ENCODE data around the gene IGF1. TPM values are rescaled to one million over a fixed set of nuclear protein-coding genes. Genes with fewer than 3 reads are reported as not detected.

IGF1 gene
- total RNA-seq, 4 donors from 2014 or later: 17.3 to 58.7 (median 43.1) TPM

- TF ChIP-seq POLR2AphosphoS5 (IDR thresholded peaks at IDR 0.05) (no peak), POLR2A (IDR thresholded peaks at IDR 0.05) (no peak), CTCF (IDR thresholded peaks at IDR 0.05) (no peak), EP300 (IDR thresholded peaks at IDR 0.05) (no peak)
- no peaks in the 10 kb centered on the region for H3K36me3 ChIP-seq
- H3K4me1 ChIP-seq: no peaks in the 10 kb centered on the region
- no peaks in the 10 kb centered on the region for H3K27me3 ChIP-seq
- H3K27ac ChIP-seq: no peak overlapping the region
- 86% methylated on average over 1 of the region's 1 CpG; no CpG with 5 or more reads in 1 of the 2 donors for WGBS, 2 donors (ENCODE audit: low coverage in 1 of 2)
- no peak for ATAC-seq
- H3K4me3 ChIP-seq: no peak overlapping the region
- H3K9me3 ChIP-seq: no peaks in the 10 kb centered on the region
Measured at GRCh38 chr12:102521662-102522277, 41.4 kb upstream of the IGF1 start.

- no peak overlapping the region for H3K4me3 ChIP-seq
- no peaks in the 10 kb centered on the region for H3K36me3 ChIP-seq
- no peak overlapping the region for H3K27ac ChIP-seq
- WGBS, 2 donors (ENCODE audit: low coverage in 1 of 2): 73 to 91% methylated on average over 3 to 4 of the region's 5 CpGs
- H3K9me3 ChIP-seq: no peaks in the 10 kb centered on the region
- H3K4me1 ChIP-seq: no peaks in the 10 kb centered on the region
- no peaks in the 10 kb centered on the region for H3K27me3 ChIP-seq
- ATAC-seq: no peak
- TF ChIP-seq CTCF (IDR thresholded peaks at IDR 0.05) (no peak), EP300 (IDR thresholded peaks at IDR 0.05) (no peak), POLR2AphosphoS5 (IDR thresholded peaks at IDR 0.05) (no peak), POLR2A (IDR thresholded peaks at IDR 0.05) (no peak)
Measured at GRCh38 chr12:102518871-102519270, 38.5 kb upstream of the IGF1 start.

- TF ChIP-seq CTCF (IDR thresholded peaks at IDR 0.05): no peak
- TF ChIP-seq POLR2AphosphoS5 (IDR thresholded peaks at IDR 0.05): no peak
- TF ChIP-seq EP300 (IDR thresholded peaks at IDR 0.05): no peak
- TF ChIP-seq POLR2A (IDR thresholded peaks at IDR 0.05): no peak
- ATAC-seq: no peak
- 67 to 73% methylated on average over 1 of the region's 1 CpG for WGBS, 2 donors (ENCODE audit: low coverage in 1 of 2)
- H3K9me3 ChIP-seq: no peaks in the 10 kb centered on the region
- no peaks in the 10 kb centered on the region for H3K4me1 ChIP-seq
- no peak overlapping the region for H3K27ac ChIP-seq
- H3K36me3 ChIP-seq: no peaks in the 10 kb centered on the region
- H3K4me3 ChIP-seq: no peak overlapping the region
- no peaks in the 10 kb centered on the region for H3K27me3 ChIP-seq
Measured at GRCh38 chr12:102514696-102515095, 34.3 kb upstream of the IGF1 start.

GRCh38 chr12:102513739-102514138 is 33.4 kb upstream of the IGF1 start:
- Histone ChIP-seq H3K27ac (no peak overlapping the region), H3K36me3 (no peaks in the 10 kb centered on the region), H3K4me1 (no peaks in the 10 kb centered on the region), H3K27me3 (no peaks in the 10 kb centered on the region), H3K9me3 (no peaks in the 10 kb centered on the region), H3K4me3 (no peak overlapping the region)
- 29 to 62% methylated on average over 3 of the region's 3 CpGs for WGBS, 2 donors (ENCODE audit: low coverage in 1 of 2)
- TF ChIP-seq POLR2A (IDR thresholded peaks at IDR 0.05) (no peak), CTCF (IDR thresholded peaks at IDR 0.05) (no peak), EP300 (IDR thresholded peaks at IDR 0.05) (no peak), POLR2AphosphoS5 (IDR thresholded peaks at IDR 0.05) (no peak)
- ATAC-seq: no peak

- no peaks in the 10 kb centered on the region for H3K27me3 ChIP-seq
- no peak overlapping the region for H3K4me3 ChIP-seq
- H3K36me3 ChIP-seq: no peaks in the 10 kb centered on the region
- no peaks in the 10 kb centered on the region for H3K9me3 ChIP-seq
- WGBS, 2 donors (ENCODE audit: low coverage in 1 of 2): 70% methylated on average over 6 of the region's 8 CpGs; no CpG with 5 or more reads in 1 of the 2 donors
- no peak overlapping the region for H3K27ac ChIP-seq
- TF ChIP-seq POLR2AphosphoS5 (IDR thresholded peaks at IDR 0.05): no peak
- no peak for TF ChIP-seq POLR2A (IDR thresholded peaks at IDR 0.05)
- no peak for TF ChIP-seq CTCF (IDR thresholded peaks at IDR 0.05)
- TF ChIP-seq EP300 (IDR thresholded peaks at IDR 0.05): no peak
- ATAC-seq: no peak
- H3K4me1 ChIP-seq: no peaks in the 10 kb centered on the region
Measured at GRCh38 chr12:102513272-102513671, 32.9 kb upstream of the IGF1 start.
